Mesendoderm (in vitro differentiated cells): ENCODE measurements around the gene METTL4.

ENCODE experiments used
- DNase-seq: peaks from one replicate; pipeline ENCODE4 v3.0.0; 2013
- H2AK5ac ChIP-seq: 2 replicates; pipeline ENCODE4 v1.6.1; 2013; ENCODE audit warnings: low read length, inconsistent platforms
- H2BK120ac ChIP-seq: 2 replicates; pipeline ENCODE4 v1.6.1; 2013; ENCODE audit warnings: low read depth, mild to moderate bottlenecking, low read length, moderate library complexity, mixed read lengths
- H2BK15ac ChIP-seq: replicated peaks from 2 replicates; pipeline ENCODE4 v1.6.1; 2013; ENCODE audit warnings: low read depth, mild to moderate bottlenecking, moderate library complexity
- H2BK5ac ChIP-seq: 2 replicates; pipeline ENCODE4 v1.6.1; 2013; ENCODE audit warnings: low read length, inconsistent platforms
- H3K18ac ChIP-seq: 2 replicates; pipeline ENCODE4 v1.6.1; 2013; ENCODE audit warnings: mild to moderate bottlenecking, low read length, mixed read lengths
- H3K23ac ChIP-seq: one replicate; pipeline ENCODE4 v1.6.1; 2013; ENCODE audit warnings: low read length
- H3K27ac ChIP-seq: 2 replicates; pipeline ENCODE4 v1.5.1; 2013; ENCODE audit warnings: low read depth, mild to moderate bottlenecking, inconsistent platforms, low read length, moderate library complexity
- H3K27me3 ChIP-seq: 2 replicates; pipeline ENCODE4 v1.6.1; 2013; ENCODE audit warnings: low read length, control low read depth, mild to moderate bottlenecking, inconsistent platforms; ENCODE audit not compliant: insufficient read depth, poor library complexity
- H3K36me3 ChIP-seq: 2 replicates; pipeline ENCODE4 v1.6.1; 2013; ENCODE audit warnings: low read length, inconsistent platforms; ENCODE audit not compliant: control insufficient read depth, insufficient read depth
- H3K4ac ChIP-seq: one replicate; pipeline ENCODE4 v1.6.1; 2013; ENCODE audit warnings: low read depth, mild to moderate bottlenecking, low read length, moderate library complexity
- H3K4me1 ChIP-seq: 2 replicates; pipeline ENCODE4 v1.6.1; 2013; ENCODE audit warnings: low read depth, low read length, inconsistent platforms; ENCODE audit not compliant: control insufficient read depth
- H3K4me2 ChIP-seq: 2 replicates; pipeline ENCODE4 v1.6.1; 2013; ENCODE audit warnings: low read length
- H3K4me3 ChIP-seq: 2 replicates; pipeline ENCODE4 v1.5.1; 2013; ENCODE audit warnings: mild to moderate bottlenecking, low read length
- H3K56ac ChIP-seq: one replicate; pipeline ENCODE4 v1.6.1; 2013; ENCODE audit warnings: low read length
- H3K79me1 ChIP-seq: 2 replicates; pipeline ENCODE4 v1.6.1; 2013; ENCODE audit warnings: low read length, inconsistent platforms
- H3K79me2 ChIP-seq: 2 replicates; pipeline ENCODE4 v1.6.1; 2013; ENCODE audit warnings: mild to moderate bottlenecking, low read length; ENCODE audit not compliant: control insufficient read depth, insufficient read depth
- H3K9ac ChIP-seq: 2 replicates; pipeline ENCODE4 v1.6.1; 2013; ENCODE audit warnings: low read length, inconsistent platforms
- H4K5ac ChIP-seq: one replicate; pipeline ENCODE4 v1.6.1; 2013; ENCODE audit warnings: low read length
- H4K8ac ChIP-seq: one replicate; pipeline ENCODE4 v1.6.1; 2013; ENCODE audit warnings: low read depth, mild to moderate bottlenecking, control low read depth, low read length, moderate library complexity
- WGBS: extraction: QIAGEN DNeasy Blood & Tissue Kit; methylation state at CpG from one replicate; pipeline ENCODE4 v1.1.7; 2013; ENCODE audit warnings: low lambda C conversion rate, missing lambda C conversion rate; ENCODE audit not compliant: insufficient coverage; ENCODE audit errors: extremely low coverage; 5-methylcytosine and 5-hydroxymethylcytosine counted together

The METTL4 gene

DNA sequence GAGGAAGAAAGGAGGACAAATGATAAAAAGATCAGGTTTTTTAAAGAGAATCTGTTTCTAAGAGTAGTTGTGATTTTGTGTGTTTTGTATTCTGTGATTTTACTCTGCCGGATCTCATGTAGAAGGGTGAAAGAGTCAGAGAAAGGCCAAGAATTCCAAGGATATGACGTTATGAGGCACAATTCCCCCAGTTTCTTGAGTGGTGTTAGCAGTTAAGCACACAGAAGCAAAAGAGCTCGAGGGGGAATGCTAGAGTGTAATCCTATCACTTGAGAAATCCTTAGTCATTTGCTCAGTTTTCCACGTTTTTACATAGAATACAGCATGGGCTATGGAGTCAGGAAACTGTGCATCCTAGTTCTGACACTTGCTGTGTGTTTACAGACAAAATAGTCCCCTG lies 34.8 kb downstream of the METTL4 start:
- no peak overlapping the region for H2BK120ac ChIP-seq
- peak; percentile 76 for DNase-seq
- no peak overlapping the region for H3K9ac ChIP-seq
- peak overlapping the region; percentile 6 for H3K27ac ChIP-seq
- no peaks in the 10 kb centered on the region for H3K79me1 ChIP-seq
- H3K4ac ChIP-seq: no peak overlapping the region
- H3K36me3 ChIP-seq: no peaks in the 10 kb centered on the region
- no peak overlapping the region for H3K4me3 ChIP-seq
- no CpG with 5 or more reads among the region's 4 CpGs for WGBS
- H3K4me1 ChIP-seq: no peaks in the 10 kb centered on the region
- no peaks in the 10 kb centered on the region for H3K79me2 ChIP-seq
- no peak overlapping the region for H3K4me2 ChIP-seq
- no peaks in the 10 kb centered on the region for H3K27me3 ChIP-seq
- H2BK15ac ChIP-seq: no peak overlapping the region
- no peak overlapping the region for H4K5ac ChIP-seq
- peak overlapping the region; percentile 47 for H3K18ac ChIP-seq
- H3K56ac ChIP-seq: no peak overlapping the region
- H2BK5ac ChIP-seq: no peak overlapping the region
- no peak overlapping the region for H3K23ac ChIP-seq
- H4K8ac ChIP-seq: no peak overlapping the region
- H2AK5ac ChIP-seq: no peak overlapping the region

DNA sequence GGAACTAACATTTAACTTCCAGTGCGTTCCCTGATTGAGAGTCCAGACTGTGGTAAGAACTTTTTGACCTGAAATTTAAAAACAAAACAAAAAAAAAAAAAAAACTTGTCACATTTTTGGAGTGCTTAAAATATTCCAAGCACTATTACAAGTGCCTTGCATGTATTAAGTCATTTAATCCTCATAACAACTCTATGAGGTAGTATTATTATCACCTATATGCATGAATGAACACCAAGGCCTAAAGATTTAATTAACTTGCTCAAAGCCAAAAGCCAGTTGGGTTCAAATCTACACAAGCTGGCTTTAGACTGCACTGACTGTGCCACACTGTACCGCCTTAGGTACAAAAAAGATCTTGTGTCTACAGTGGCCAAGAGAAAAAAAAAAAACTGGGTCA lies 35.2 kb downstream of the METTL4 start:
- no peak overlapping the region for H2AK5ac ChIP-seq
- no peaks in the 10 kb centered on the region for H3K79me2 ChIP-seq
- H3K23ac ChIP-seq: no peak overlapping the region
- no peak overlapping the region for H2BK15ac ChIP-seq
- no peaks in the 10 kb centered on the region for H3K27me3 ChIP-seq
- H3K27ac ChIP-seq: peak overlapping the region; percentile 6
- H3K9ac ChIP-seq: no peak overlapping the region
- no peak overlapping the region for H3K4ac ChIP-seq
- peak; percentile 8 for DNase-seq
- H4K5ac ChIP-seq: no peak overlapping the region
- H2BK120ac ChIP-seq: no peak overlapping the region
- H3K4me3 ChIP-seq: no peak overlapping the region
- no peaks in the 10 kb centered on the region for H3K79me1 ChIP-seq
- H3K36me3 ChIP-seq: no peaks in the 10 kb centered on the region
- H4K8ac ChIP-seq: no peak overlapping the region
- WGBS: no CpG with 5 or more reads among the region's 2 CpGs
- H3K4me2 ChIP-seq: no peak overlapping the region
- H3K4me1 ChIP-seq: no peaks in the 10 kb centered on the region
- H2BK5ac ChIP-seq: no peak overlapping the region
- no peak overlapping the region for H3K56ac ChIP-seq
- no peak overlapping the region for H3K18ac ChIP-seq

DNA sequence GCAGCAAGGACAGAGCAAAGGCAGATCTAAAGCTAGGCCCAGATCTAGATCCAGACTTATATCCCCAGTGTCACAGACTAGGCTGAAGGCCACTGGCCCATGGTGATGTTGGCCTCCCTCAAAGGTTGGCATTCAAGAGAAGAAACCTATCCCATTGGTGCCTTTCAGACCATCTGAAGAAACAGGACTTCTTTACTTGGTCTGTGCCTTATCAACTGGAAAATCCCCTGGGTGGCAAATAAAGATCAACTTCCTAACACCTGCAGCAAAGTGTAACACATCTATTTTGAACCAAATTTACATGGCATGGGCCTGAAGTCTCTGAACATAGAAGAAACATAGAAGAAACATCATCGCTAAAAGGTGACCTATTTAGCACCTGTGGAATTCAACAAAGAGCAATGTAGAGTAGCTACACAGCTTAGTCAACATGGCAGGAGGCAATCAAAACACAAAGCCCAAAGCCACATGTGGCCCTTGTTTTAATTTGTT lies 35.8 kb downstream of the METTL4 start:
- Histone ChIP-seq H3K27me3 (no peaks in the 10 kb centered on the region), H3K27ac (no peak overlapping the region), H2BK5ac (no peak overlapping the region), H2BK120ac (no peak overlapping the region), H3K4ac (no peak overlapping the region), H3K4me2 (no peak overlapping the region), H3K36me3 (no peaks in the 10 kb centered on the region), H2AK5ac (no peak overlapping the region), H4K8ac (no peak overlapping the region), H3K79me2 (no peaks in the 10 kb centered on the region), H3K4me1 (no peaks in the 10 kb centered on the region), H3K23ac (no peak overlapping the region), H4K5ac (no peak overlapping the region), H3K79me1 (no peaks in the 10 kb centered on the region), H2BK15ac (no peak overlapping the region), H3K4me3 (no peak overlapping the region), H3K56ac (no peak overlapping the region), H3K9ac (no peak overlapping the region), H3K18ac (no peak overlapping the region)
- WGBS: no CpG with 5 or more reads among the region's 1 CpG
- peak; percentile 30 for DNase-seq

- no peak for DNase-seq
- no peak overlapping the region for H3K4ac ChIP-seq
- no peak overlapping the region for H2AK5ac ChIP-seq
- H2BK120ac ChIP-seq: no peak overlapping the region
- no peaks in the 10 kb centered on the region for H3K79me1 ChIP-seq
- no peak overlapping the region for H3K4me3 ChIP-seq
- H4K5ac ChIP-seq: no peak overlapping the region
- H2BK15ac ChIP-seq: no peak overlapping the region
- no peak overlapping the region for H3K9ac ChIP-seq
- H3K18ac ChIP-seq: no peak overlapping the region
- no peak overlapping the region for H3K56ac ChIP-seq
- WGBS: no CpG with 5 or more reads among the region's 1 CpG
- no peak overlapping the region for H3K27ac ChIP-seq
- H3K36me3 ChIP-seq: no peaks in the 10 kb centered on the region
- no peaks in the 10 kb centered on the region for H3K79me2 ChIP-seq
- H3K4me2 ChIP-seq: no peak overlapping the region
- no peak overlapping the region for H2BK5ac ChIP-seq
- no peaks in the 10 kb centered on the region for H3K27me3 ChIP-seq
- H3K23ac ChIP-seq: no peak overlapping the region
- H4K8ac ChIP-seq: no peak overlapping the region
- H3K4me1 ChIP-seq: no peaks in the 10 kb centered on the region
These were observed 36.4 kb downstream of the METTL4 start for GRCh38 chr18:2534906-2535305.

DNA sequence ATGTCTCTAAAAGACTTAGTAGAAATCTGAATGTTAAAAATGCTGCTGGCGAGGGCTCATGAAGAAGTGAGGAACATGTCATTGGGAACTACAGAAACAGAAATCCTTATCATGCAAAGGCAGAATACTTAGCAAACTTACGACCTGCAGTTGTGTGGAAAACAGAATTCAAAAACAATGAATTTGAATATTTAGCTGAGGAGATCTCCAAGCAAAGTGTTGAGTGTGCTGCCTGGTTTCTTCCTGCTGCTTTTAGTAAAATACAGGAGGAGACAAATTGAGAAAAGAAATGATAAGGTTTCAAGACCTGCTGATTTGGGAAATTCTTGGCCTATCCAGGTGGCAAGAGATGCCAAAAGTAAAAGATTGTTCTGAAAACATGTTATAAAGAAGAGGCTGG lies 38.5 kb downstream of the METTL4 start:
- Histone ChIP-seq H3K27me3 (no peaks in the 10 kb centered on the region), H3K4me3 (no peak overlapping the region), H3K27ac (no peak overlapping the region), H3K4me2 (no peak overlapping the region), H4K8ac (no peak overlapping the region), H3K36me3 (no peaks in the 10 kb centered on the region), H3K4me1 (no peaks in the 10 kb centered on the region), H3K56ac (no peak overlapping the region), H3K4ac (peak overlapping the region; percentile 55), H4K5ac (no peak overlapping the region), H2BK5ac (no peak overlapping the region), H2AK5ac (no peak overlapping the region), H2BK15ac (no peak overlapping the region), H3K79me1 (no peaks in the 10 kb centered on the region), H2BK120ac (no peak overlapping the region), H3K23ac (no peak overlapping the region), H3K79me2 (no peaks in the 10 kb centered on the region), H3K18ac (peak overlapping the region; percentile 18), H3K9ac (no peak overlapping the region)
- WGBS: no CpG with 5 or more reads among the region's 2 CpGs
- no peak for DNase-seq

DNA sequence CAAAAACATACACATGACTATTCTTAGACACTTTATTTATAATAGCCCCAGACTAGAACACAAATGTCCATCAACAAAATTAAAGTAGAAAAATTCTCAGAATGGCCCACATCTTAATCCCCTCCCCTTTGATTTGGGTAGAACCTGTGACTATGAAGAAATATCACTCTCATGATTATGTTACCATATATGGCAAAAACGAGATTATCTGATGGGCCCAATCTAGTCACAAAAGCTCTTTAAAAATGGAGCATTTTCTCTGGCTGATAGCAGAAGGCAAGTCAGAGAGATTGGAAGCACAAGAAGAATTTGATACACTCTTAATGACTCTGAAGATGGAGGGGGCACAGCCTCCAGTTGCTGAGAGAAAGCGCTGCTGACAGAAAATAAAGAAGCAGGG lies 39.6 kb downstream of the METTL4 start:
- no CpG with 5 or more reads among the region's 2 CpGs for WGBS
- no peaks in the 10 kb centered on the region for H3K27me3 ChIP-seq

More for the DNA sequence above, 39.6 kb downstream of the METTL4 start:
- no peak overlapping the region for H3K18ac ChIP-seq
- H3K36me3 ChIP-seq: no peaks in the 10 kb centered on the region
- no peak overlapping the region for H4K5ac ChIP-seq
- no peak overlapping the region for H3K23ac ChIP-seq
- H3K4ac ChIP-seq: no peak overlapping the region
- H3K9ac ChIP-seq: no peak overlapping the region
- DNase-seq: no peak
- no peak overlapping the region for H2AK5ac ChIP-seq
- no peaks in the 10 kb centered on the region for H3K79me1 ChIP-seq
- no peak overlapping the region for H2BK15ac ChIP-seq
- H2BK5ac ChIP-seq: no peak overlapping the region
- no peaks in the 10 kb centered on the region for H3K4me1 ChIP-seq
- no peak overlapping the region for H4K8ac ChIP-seq
- H3K4me2 ChIP-seq: no peak overlapping the region
- no peaks in the 10 kb centered on the region for H3K79me2 ChIP-seq
- no peak overlapping the region for H2BK120ac ChIP-seq
- H3K56ac ChIP-seq: no peak overlapping the region
- no peak overlapping the region for H3K4me3 ChIP-seq
- H3K27ac ChIP-seq: no peak overlapping the region
